Naive thymus-derived CD8-positive, alpha-beta T cell (primary cell): ENCODE results near the gene PRPSAP1. TPM values are rescaled to one million over a fixed set of nuclear protein-coding genes. Genes with fewer than 3 reads are reported as not detected.
A peak's percentile ranks its signal among the peaks of the same experiment; 100 is the strongest.

Experiments
- ATAC-seq, 2 donors: fragments of 150-1000 bp; cut with Tn5 transposase in 1 of 2; sonication (Bioruptor Pico), chemical (Tn5 transposase) in 1 of 2; 1 replicate in 1 of 2; 2 replicates in 1 of 2; pipeline ENCODE4 v1.10.0; 2021; ENCODE audit warnings: mild to moderate bottlenecking in 2 of 2, moderate library complexity in 2 of 2
- POLR2A ChIA-PET: fragments of 350-600 bp; sonication (Branson Sonifier 250); formaldehyde crosslinking; loops from one replicate; lab custom pipeline; 2021; ENCODE audit warnings: antibody characterized with exemption; lab: Charles Lee
- DNase-seq, 10 donors: peaks; one replicate each; pipeline versions ENCODE4 v3.0.0 to v3.0.0-alpha.2; 2020 to 2022
- H3K27ac Mint-ChIP-seq, 10 donors: one replicate each; pipeline ENCODE4 v1.8.0; 2020 to 2022; ENCODE audit warnings: mild to moderate bottlenecking in 10 of 10, mixed read lengths in 10 of 10, moderate library complexity in 4 of 10, inconsistent platforms in 1 of 10
- H3K27me3 Mint-ChIP-seq, 5 donors: one replicate each; pipeline ENCODE4 v1.8.0; 2021 to 2022; ENCODE audit warnings: mixed read lengths in 5 of 5
- H3K36me3 Mint-ChIP-seq, 3 donors: one replicate each; pipeline ENCODE4 v1.8.0; 2020 to 2022; ENCODE audit warnings: mixed read lengths in 3 of 3, mild to moderate bottlenecking in 2 of 3, inconsistent platforms in 1 of 3
- H3K4me1 Mint-ChIP-seq, 4 donors: one replicate each; pipeline ENCODE4 v1.8.0; 2021 to 2022; ENCODE audit warnings: mixed read lengths in 4 of 4
- H3K4me3 Mint-ChIP-seq, 10 donors: one replicate each; pipeline ENCODE4 v1.8.0; 2020 to 2022; ENCODE audit warnings: mild to moderate bottlenecking in 10 of 10, mixed read lengths in 10 of 10, moderate library complexity in 6 of 10, inconsistent platforms in 1 of 10
- H3K9me3 Mint-ChIP-seq, 9 donors: one replicate each; pipeline ENCODE4 v1.8.0; 2020 to 2022; ENCODE audit warnings: mixed read lengths in 9 of 9, mild to moderate bottlenecking in 3 of 9, inconsistent platforms in 1 of 9, moderate library complexity in 1 of 9
- polyA plus RNA-seq, 3 donors: library from polyadenylated mRNA; unstranded; fragments of 300-500 nt; fragmentation: Illumina TruSeq; gene quantifications; one replicate each; pipeline ENCODE4 v1.2.3, GENCODE V29; 2021
- total RNA-seq, 8 experiments: library from RNA in 2 of 8; stranded (reverse) in 2 of 8; gene quantifications; one replicate each; pipeline ENCODE4 v1.2.3 and lab custom pipeline; 2021 to 2026

The PRPSAP1 gene
- total and polyA plus RNA-seq, 5 experiments from 2014 or later = 37.9 to 62.9 (median 44.7) TPM

DNA sequence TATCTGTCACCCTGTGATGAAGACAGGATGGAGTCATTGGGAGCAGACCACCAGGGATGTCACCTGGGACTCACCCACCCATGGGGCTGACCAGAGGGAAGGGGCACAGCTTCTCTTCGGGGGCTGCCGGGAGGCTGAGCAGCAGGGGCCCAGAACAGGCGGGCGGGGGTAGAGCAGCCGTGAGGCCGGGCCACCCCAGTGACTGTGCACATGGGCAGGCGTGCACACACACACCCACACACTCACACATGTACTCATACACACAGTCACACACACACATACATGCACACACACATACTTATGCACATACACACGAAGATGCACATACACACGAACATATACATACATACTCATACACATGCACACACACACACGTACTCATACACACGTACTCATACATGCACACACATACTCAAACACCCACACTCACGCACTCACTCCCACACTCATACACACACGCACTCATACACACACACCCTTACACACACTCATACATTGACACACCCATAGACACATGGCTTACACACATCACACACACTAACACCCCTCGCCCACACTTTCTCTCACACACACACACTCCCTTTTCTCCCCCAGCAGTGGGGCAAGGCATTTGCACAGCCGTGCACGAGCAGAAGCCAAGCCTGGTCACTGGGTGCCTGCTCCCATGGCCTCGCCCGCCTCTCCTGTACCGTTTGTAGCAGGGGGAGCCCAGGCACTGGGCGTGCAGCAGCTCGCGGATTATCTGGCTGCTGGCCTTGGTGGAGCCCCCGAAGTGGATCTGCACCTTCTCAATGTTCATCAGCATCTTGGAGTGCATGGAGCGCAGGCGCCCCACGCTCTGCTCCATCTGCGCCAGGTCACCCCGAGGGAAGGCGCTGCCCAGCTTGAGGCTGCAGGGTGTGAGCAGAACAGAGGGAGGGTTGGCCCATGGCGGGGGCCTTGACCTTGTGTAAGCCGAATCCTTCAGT, 76.1 kb downstream of the PRPSAP1 start:
- no peak for DNase-seq
- Mint-ChIP-seq H3K36me3 (no peaks in the 10 kb centered on the region), H3K27me3 (no peaks in the 10 kb centered on the region), H3K4me1 (peaks cover 21 to 54% (median 48%) of the 10 kb centered on the region in 4 donors), H3K27ac (peak overlapping the region in 6 of 10 donors; percentile 0 to 88 (median 62)), H3K4me3 (peak overlapping the region in 2 of 10 donors; percentile 49 to 56), H3K9me3 (no peaks in the 10 kb centered on the region)
- POLR2A ChIA-PET = interaction anchor here (0.6 to 27.3 kb wide), 6 partner anchors 9 to 263 kb away, joined by 3 to 923 read pairs (median 28); partner anchors contain the start of genes RNF157 and UBALD2
- ATAC-seq = no peak

DNA sequence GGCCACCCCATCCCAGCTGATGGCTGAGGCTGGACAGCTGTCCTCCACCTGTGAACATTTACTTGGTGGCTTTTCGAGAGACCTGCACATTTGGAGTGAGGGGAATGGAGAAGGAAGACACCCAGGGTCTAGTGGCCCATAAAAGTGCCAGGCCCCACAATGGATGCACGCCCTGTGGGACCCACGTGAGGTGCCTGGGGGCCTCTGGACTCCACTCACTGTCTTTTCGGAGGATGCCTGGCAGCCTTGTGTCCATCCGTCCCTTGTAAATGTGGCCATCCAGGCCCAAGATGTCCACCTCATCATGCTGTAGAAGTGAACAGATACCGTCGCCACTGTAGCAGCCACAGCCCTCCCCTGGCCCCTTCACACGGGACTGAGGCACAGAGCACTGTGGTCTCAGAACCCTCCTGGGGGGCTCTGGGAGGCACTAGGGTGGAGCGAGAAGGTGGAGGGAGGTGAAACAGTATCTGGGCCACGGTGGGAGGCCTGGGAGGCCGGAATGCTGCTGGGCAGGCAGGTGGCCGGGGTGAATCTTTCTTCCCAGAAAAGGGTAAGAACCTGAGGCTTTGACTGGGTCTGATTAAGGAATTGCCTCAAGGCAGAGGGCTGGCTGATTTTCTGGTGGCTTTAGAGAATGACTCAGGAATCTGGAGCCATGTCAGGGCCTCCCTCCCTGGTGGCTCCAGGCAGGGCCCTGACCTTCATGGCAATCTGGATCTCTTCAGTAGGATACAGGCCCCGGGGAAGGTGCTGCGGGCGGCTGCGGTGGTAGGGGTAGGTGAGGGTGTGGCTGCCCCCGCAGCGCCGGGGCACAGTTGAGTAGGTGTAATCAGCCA, 77.0 kb downstream of the PRPSAP1 start:
- Mint-ChIP-seq H3K9me3 (no peaks in the 10 kb centered on the region), H3K4me1 (peaks cover 20 to 56% (median 51%) of the 10 kb centered on the region in 4 donors), H3K27me3 (no peaks in the 10 kb centered on the region), H3K27ac (peak overlapping the region; percentile 6 to 88 (median 64)), H3K4me3 (no peak overlapping the region), H3K36me3 (no peaks in the 10 kb centered on the region)
- ATAC-seq = no peak
- no peak for DNase-seq
- POLR2A ChIA-PET = interaction anchor here (1.4 to 27.3 kb wide), 5 partner anchors 10 to 152 kb away, joined by 3 to 923 read pairs (median 152); partner anchors contain the start of genes RNF157 and UBALD2

GRCh38 chr17:76276069-76276431, 77.7 kb downstream of the PRPSAP1 start:
- Mint-ChIP-seq H3K27me3 (no peaks in the 10 kb centered on the region), H3K9me3 (no peaks in the 10 kb centered on the region), H3K36me3 (no peaks in the 10 kb centered on the region), H3K27ac (peak overlapping the region in 8 of 10 donors; percentile 40 to 88 (median 64)), H3K4me3 (no peak overlapping the region), H3K4me1 (peaks cover 23 to 62% (median 54%) of the 10 kb centered on the region in 4 donors)
- DNase-seq (no peak), ATAC-seq (no peak)
- POLR2A ChIA-PET = interaction anchor here (1.4 to 27.3 kb wide), 5 partner anchors 9 to 151 kb away, joined by 3 to 923 read pairs (median 152); partner anchors contain the start of genes RNF157 and UBALD2

DNA sequence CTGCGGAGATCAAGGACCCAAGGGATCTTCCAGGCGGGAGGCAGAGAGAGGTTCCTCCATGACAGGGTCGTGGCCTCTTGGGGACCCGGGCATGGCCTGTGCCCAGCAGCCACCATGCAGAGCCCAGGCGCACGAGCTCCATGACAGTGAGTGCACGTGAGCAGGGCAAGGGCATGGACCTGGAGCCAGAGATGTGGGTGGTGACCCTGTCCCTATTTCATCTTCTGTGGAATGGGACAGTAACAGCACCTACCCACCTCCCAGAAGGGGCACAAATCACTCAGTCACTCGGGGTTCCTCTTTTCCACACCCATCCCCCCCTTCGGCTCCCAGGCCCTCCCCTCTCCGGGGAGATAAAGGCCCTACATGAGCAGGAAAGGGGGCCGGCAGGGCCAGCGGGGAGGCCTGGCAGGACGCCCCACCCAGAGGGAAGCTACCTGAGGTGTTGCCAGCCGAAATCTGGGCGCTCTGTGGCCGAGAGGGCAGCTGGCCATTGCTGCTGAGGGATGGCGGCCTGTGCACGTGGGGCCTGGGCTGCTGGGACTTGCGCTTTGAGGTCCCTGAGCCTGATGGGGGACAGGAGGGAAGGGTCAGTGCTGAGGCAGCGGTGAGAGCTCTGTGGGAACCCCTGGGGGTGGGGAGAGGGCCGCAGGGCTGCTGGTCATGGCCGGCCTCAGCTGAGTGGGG, 78.2 kb downstream of the PRPSAP1 start:
- H3K9me3 Mint-ChIP-seq = no peaks in the 10 kb centered on the region
- no peaks in the 10 kb centered on the region for H3K27me3 Mint-ChIP-seq
- H3K4me1 Mint-ChIP-seq = peaks cover 25 to 66% (median 56%) of the 10 kb centered on the region in 4 donors
- H3K4me3 Mint-ChIP-seq = peak overlapping the region in 1 of 10 donors; percentile 36
- no peaks in the 10 kb centered on the region for H3K36me3 Mint-ChIP-seq
- POLR2A ChIA-PET = interaction anchor here (1.0 to 27.3 kb wide), 7 partner anchors 9 to 151 kb away, joined by 3 to 923 read pairs (median 34); partner anchors contain the start of genes RNF157 and UBALD2
- DNase-seq = no peak
- peak overlapping the region in 4 of 10 donors; percentile 43 to 88 (median 84) for H3K27ac Mint-ChIP-seq
- ATAC-seq = no peak

DNA sequence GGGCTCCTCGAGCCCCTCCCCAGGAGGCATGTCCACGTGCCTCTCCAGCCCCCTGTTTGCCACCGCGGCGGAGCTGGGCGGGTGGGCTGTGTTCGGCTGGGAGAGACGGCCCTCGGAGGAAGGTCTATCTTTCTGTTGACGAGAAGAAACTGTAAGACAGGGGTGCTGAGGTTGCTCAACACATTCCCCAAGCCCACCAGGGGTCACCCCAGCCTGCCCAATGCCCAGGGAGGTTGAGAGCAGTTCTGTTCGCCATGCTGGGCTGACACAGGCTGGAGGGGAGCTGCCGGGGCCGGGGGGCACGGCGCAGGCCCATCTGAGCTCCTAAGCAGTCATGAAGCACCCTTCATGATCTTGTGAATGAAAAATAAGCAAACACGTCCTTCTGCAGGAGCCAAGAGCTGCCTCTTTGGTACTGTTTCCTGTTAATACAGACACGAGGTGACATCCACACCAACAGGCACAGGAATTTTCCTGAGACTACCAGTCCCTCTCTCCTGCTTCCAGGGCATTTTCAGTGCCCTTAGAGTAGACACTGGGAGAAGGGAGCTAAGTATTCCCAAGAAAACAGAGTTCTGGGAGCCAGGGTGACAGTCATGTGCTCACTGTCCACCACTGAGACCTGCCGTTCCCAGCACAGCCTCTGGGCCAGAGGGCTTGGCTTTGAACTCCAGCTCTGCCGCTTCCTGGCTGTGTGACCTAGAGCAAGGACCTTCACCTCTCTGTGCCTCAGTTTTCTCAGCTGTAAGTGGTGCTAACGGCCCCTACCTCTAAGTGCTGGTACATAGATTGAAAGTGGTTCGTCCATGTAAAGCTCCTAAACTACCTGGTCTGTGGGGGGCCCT, 79.4 kb downstream of the PRPSAP1 start:
- Mint-ChIP-seq H3K36me3 (peaks cover 0 to 8% (median 0%) of the 10 kb centered on the region in 3 donors), H3K27ac (peak overlapping the region; percentile 60 to 91 (median 80)), H3K27me3 (no peaks in the 10 kb centered on the region), H3K4me3 (peak overlapping the region in 9 of 10 donors; percentile 7 to 88 (median 48)), H3K9me3 (no peaks in the 10 kb centered on the region), H3K4me1 (peaks cover 32 to 71% (median 60%) of the 10 kb centered on the region in 4 donors)
- POLR2A ChIA-PET = interaction anchor here (0.9 to 27.3 kb wide), 13 partner anchors 9 to 171 kb away, joined by 3 to 923 read pairs (median 4); partner anchors contain the start of genes EXOC7, FOXJ1, PRPSAP1 and RNF157
- ATAC-seq = no peak
- peak in 2 of 10 donors; percentile 25 to 34 for DNase-seq

GRCh38 chr17:76273445-76274111, 80.1 kb downstream of the PRPSAP1 start:
- H3K4me3 Mint-ChIP-seq = peak overlapping the region; percentile 70 to 91 (median 82)
- no peaks in the 10 kb centered on the region for H3K9me3 Mint-ChIP-seq
- H3K4me1 Mint-ChIP-seq = peaks cover 35 to 76% (median 68%) of the 10 kb centered on the region in 4 donors
- ATAC-seq = no peak
- H3K27me3 Mint-ChIP-seq = no peaks in the 10 kb centered on the region
- POLR2A ChIA-PET = interaction anchor here (0.9 to 27.3 kb wide), 13 partner anchors 9 to 244 kb away, joined by 3 to 923 read pairs (median 4); partner anchors contain the start of genes EXOC7, FOXJ1, PRPSAP1 and RNF157
- no peak for DNase-seq
- peaks cover 0 to 15% (median 0%) of the 10 kb centered on the region in 3 donors for H3K36me3 Mint-ChIP-seq
- peak overlapping the region; percentile 86 to 97 (median 94) for H3K27ac Mint-ChIP-seq

GRCh38 chr17:76272541-76273444, 80.9 kb downstream of the PRPSAP1 start:
- no peaks in the 10 kb centered on the region for H3K9me3 Mint-ChIP-seq
- H3K27me3 Mint-ChIP-seq = no peaks in the 10 kb centered on the region
- DNase-seq (peak in 8 of 10 donors; percentile 29 to 57 (median 44)), ATAC-seq (peak; percentile 18 to 27)
- H3K36me3 Mint-ChIP-seq = peaks cover 0 to 22% (median 5%) of the 10 kb centered on the region in 3 donors
- H3K4me1 Mint-ChIP-seq = peaks cover 39 to 83% (median 75%) of the 10 kb centered on the region in 4 donors
- H3K27ac Mint-ChIP-seq = peak overlapping the region; percentile 86 to 97 (median 94)
- peak overlapping the region; percentile 70 to 91 (median 82) for H3K4me3 Mint-ChIP-seq
- POLR2A ChIA-PET = interaction anchor here (0.6 to 27.3 kb wide), 16 partner anchors 8 to 292 kb away, joined by 3 to 923 read pairs (median 4); partner anchors contain the start of genes EXOC7, FOXJ1, PRPSAP1 and RNF157

- ATAC-seq = peak; percentile 39 to 50
- Mint-ChIP-seq H3K36me3 (peaks cover 0 to 28% (median 7%) of the 10 kb centered on the region in 3 donors), H3K27ac (peak overlapping the region; percentile 86 to 97 (median 94)), H3K4me1 (peaks cover 34 to 83% (median 74%) of the 10 kb centered on the region in 4 donors), H3K9me3 (no peaks in the 10 kb centered on the region), H3K27me3 (no peaks in the 10 kb centered on the region), H3K4me3 (peak overlapping the region; percentile 70 to 91 (median 82))
- peak; percentile 52 to 85 (median 66) for DNase-seq
- POLR2A ChIA-PET = interaction anchor here (0.5 to 27.3 kb wide), 17 partner anchors 9 to 745 kb away, joined by 3 to 923 read pairs (median 5); partner anchors contain the start of genes EXOC7, FOXJ1, RNF157 and UBALD2
These were observed 81.8 kb downstream of the PRPSAP1 start for GRCh38 chr17:76271669-76272540.
